GM12878 (cell line): Measurements from ENCODE around the gene ZNF132. TPM values are rescaled to one million over a fixed set of nuclear protein-coding genes. Genes with fewer than 3 reads are reported as not detected.

Experiments used
- BRCA1 ChIP-seq: IDR thresholded peaks from 2 replicates; pipeline ENCODE4 v1.6.1; 2011; ENCODE audit warnings: low read depth, low read length, improper control_type of control experiment
- CBFB ChIP-seq: IDR thresholded peaks from 2 replicates; pipeline ENCODE4 v1.6.1; 2016; ENCODE audit warnings: antibody characterized with exemption, low read depth
- CBX5 ChIP-seq: sonication (generic); IDR thresholded peaks from 2 replicates; pipeline ENCODE4 v1.6.1; 2016; ENCODE audit warnings: low read depth, moderate library complexity, mild to moderate bottlenecking, inconsistent platforms
- CEBPZ ChIP-seq: fragments of 150-350 bp; IDR thresholded peaks from 2 replicates; pipeline ENCODE4 v1.6.1; 2016; ENCODE audit warnings: low read depth, low read length
- DPF2 ChIP-seq: fragments of 450-650 bp; IDR thresholded peaks from 2 replicates; pipeline ENCODE4 v1.6.1; 2017; ENCODE audit warnings: mild to moderate bottlenecking
- EP300 ChIP-seq, 2 experiments: fragments of 150-350 bp in 1 of 2; IDR thresholded peaks; 2 replicates each; pipeline ENCODE4 v1.6.1; 2011 to 2012; ENCODE audit warnings: low read depth in 2 of 2, low read length in 2 of 2, borderline replicate concordance in 1 of 2, improper control_type of control experiment in 1 of 2, inconsistent platforms in 1 of 2; ENCODE audit not compliant: control insufficient read depth in 1 of 2
- KAT2A ChIP-seq: conservative IDR thresholded peaks from 2 replicates; pipeline ENCODE4 v1.6.1; 2011; ENCODE audit warnings: low read depth, low read length; ENCODE audit not compliant: control insufficient read depth
- MEF2B ChIP-seq: fragments of 450-650 bp; IDR thresholded peaks from 2 replicates; pipeline ENCODE4 v1.6.1; 2018; ENCODE audit warnings: mild to moderate bottlenecking, moderate library complexity; ENCODE audit not compliant: partially characterized antibody, poor library complexity, severe bottlenecking
- MYB ChIP-seq: fragments of 150-350 bp; IDR thresholded peaks from 2 replicates; pipeline ENCODE4 v1.6.1; 2014; ENCODE audit warnings: mild to moderate bottlenecking, low read depth, low read length, borderline replicate concordance
- PAX5 ChIP-seq: IDR thresholded peaks from 2 replicates; pipeline ENCODE4 v1.6.1; 2011; ENCODE audit warnings: low read depth, low read length, borderline replicate concordance
- POLR2AphosphoS5 ChIP-seq: IDR thresholded peaks from 2 replicates; pipeline ENCODE4 v1.6.1; 2011; ENCODE audit warnings: mild to moderate bottlenecking, low read length, inconsistent platforms
- POU2F2 ChIP-seq: IDR thresholded peaks from 3 replicates; pipeline ENCODE4 v1.6.1; 2011; ENCODE audit warnings: low read depth, mild to moderate bottlenecking, low read length, borderline replicate concordance
- RCOR1 ChIP-seq: conservative IDR thresholded peaks from 2 replicates; pipeline ENCODE4 v1.6.1; 2012; ENCODE audit warnings: low read depth, low read length, improper control_type of control experiment
- RELB ChIP-seq: fragments of 450-650 bp; IDR thresholded peaks from 2 replicates; pipeline ENCODE4 v1.6.1; 2017; ENCODE audit warnings: low read depth, mild to moderate bottlenecking, moderate library complexity
- SPI1 ChIP-seq: IDR thresholded peaks from 2 replicates; pipeline ENCODE4 v1.6.1; 2011; ENCODE audit warnings: low read depth, mild to moderate bottlenecking, low read length, moderate library complexity, borderline replicate concordance; ENCODE audit not compliant: insufficient read depth
- ZBTB40 ChIP-seq: fragments of 450-650 bp; IDR thresholded peaks from 2 replicates; pipeline ENCODE4 v1.6.1; 2016; ENCODE audit warnings: mild to moderate bottlenecking, moderate library complexity, borderline replicate concordance
- polyA plus RNA-seq, 11 experiments: library from polyadenylated mRNA; depleted of rRNA in 4 of 11; unstranded in 6 of 11; stranded (reverse) in 5 of 11; fragments of >200 nt; fragmentation: Nextera tagmentation in 4 of 11; fragmentation: Illumina TruSeq in 1 of 11; extraction: Ambion mirVana in 4 of 11; extraction: Trizol in 1 of 11; gene quantifications; 1 replicate in 1 of 11; 2 replicates in 10 of 11; pipeline versions ENCODE4 v1.2.1 to v1.2.3, GENCODE V29; 2011 to 2016; ENCODE audit warnings: inconsistent platforms in 2 of 11, missing spikeins in 2 of 11, low read depth in 1 of 11
- total RNA-seq, 4 experiments: library from RNA; depleted of rRNA in 3 of 4; stranded (reverse); fragments of >200 nt in 3 of 4; fragmentation: Illumina TruSeq in 1 of 4; extraction: Trizol in 1 of 4; gene quantifications; 2 replicates each; pipeline versions ENCODE4 v1.2.1 to v1.2.3, GENCODE V29; 2013 to 2021

The ZNF132 gene
- total and polyA plus RNA-seq, 10 of the 15 experiments (the other 5 are each of a cell fraction or from before 2014, with no cell fraction given): 0.56 to 4.0 (median 2.3) TPM

DNA sequence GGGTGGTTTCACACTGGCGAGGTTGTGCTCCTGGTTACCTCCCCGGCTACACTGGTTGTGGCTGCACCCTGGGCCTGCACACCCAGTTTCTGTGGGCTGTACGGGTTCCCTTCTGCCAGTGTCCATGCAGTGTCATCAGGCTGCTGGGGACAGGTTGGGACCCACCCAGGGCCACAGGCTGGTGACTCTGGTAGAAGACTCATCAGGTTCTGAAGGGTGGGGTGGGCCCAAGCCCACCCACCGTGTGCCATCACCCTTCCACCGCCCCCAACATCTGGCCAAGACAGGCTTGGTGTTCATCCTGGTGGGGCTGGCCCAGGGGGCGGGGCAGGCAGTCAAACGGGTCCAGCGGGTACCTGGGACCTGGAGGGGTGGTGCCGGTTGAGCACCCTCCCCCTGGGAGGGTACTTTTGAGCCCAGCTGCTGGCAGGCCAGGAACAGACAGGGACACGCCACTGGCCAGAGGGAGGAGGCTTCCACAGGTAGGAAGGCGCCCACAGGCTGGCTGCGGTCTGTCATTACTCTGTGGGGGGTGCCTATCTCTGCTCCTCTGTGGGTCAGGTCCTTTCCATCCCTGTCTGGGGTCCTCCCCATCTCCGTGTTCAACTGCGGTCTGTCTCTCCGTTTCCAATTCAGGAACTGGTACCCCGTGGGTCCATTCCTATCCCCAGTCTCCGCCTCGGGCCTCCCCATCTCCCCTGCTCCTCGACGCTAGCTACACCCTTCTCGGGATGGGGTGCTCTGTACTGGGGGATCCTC, 44.6 kb downstream of the ZNF132 start, which contains the start of gene RNF225 (continued):
- TF ChIP-seq ZBTB40: no peak
- TF ChIP-seq CBFB: peak; percentile 8; the same call in 1 of the 2 replicates
- TF ChIP-seq BRCA1: no peak
- 0 out of 3 replicates have a peak, but pooled peaks have one; percentile 21 for TF ChIP-seq POU2F2
- TF ChIP-seq EP300 (IDR thresholded peaks at IDR 0.05; ENCODE audit: borderline replicate concordance in 1 of 2, control insufficient read depth in 1 of 2, low read depth in 2 of 2, low read length in 2 of 2): no peak
- no peak for TF ChIP-seq CBX5
- no peak for TF ChIP-seq MYB
- TF ChIP-seq SPI1: no peak
- no peak for TF ChIP-seq MEF2B
- peak; percentile 62 for TF ChIP-seq POLR2AphosphoS5
- TF ChIP-seq CEBPZ: no peak
- no peak for TF ChIP-seq DPF2
- 0 out of 2 replicates have a peak, but pooled peaks have one; percentile 9 for TF ChIP-seq PAX5
- no peak for TF ChIP-seq KAT2A
- no peak for TF ChIP-seq RCOR1
- no peak for TF ChIP-seq RELB
- TF ChIP-seq, all 136 proteins: peak for 10
